ENCODE data around the gene SPATS2L.
"Not testable (repeated sequence)": the region's sequence is repeated elsewhere in the genome, so short reads cannot be mapped to it uniquely, and the experiment has no call there.

The SPATS2L gene

GRCh38 chr2:200335657-200336056 is 29.2 kb downstream of the SPATS2L start:
- no peak for DNase-seq
- no peaks in the 10 kb centered on the region for H3K27me3 ChIP-seq (replicated peaks; ENCODE audit: control insufficient read depth, insufficient read depth, low read length, poor library complexity, severe bottlenecking)
- H3K4me3 ChIP-seq (ENCODE audit: insufficient read depth, low read depth, low read length, poor library complexity, severe bottlenecking) = no peak overlapping the region
- no peaks in the 10 kb centered on the region for H3K4me1 ChIP-seq (ENCODE audit: control insufficient read depth, insufficient read depth, low read length, poor library complexity, severe bottlenecking)
- no peak overlapping the region for H3K27ac ChIP-seq (ENCODE audit: insufficient read depth, low read length, poor library complexity, severe bottlenecking)
- no peaks in the 10 kb centered on the region for H3K9me3 ChIP-seq (ENCODE audit: control insufficient read depth, low read length)
- H3K36me3 ChIP-seq (ENCODE audit: control insufficient read depth, insufficient read depth, low read length) = no peaks in the 10 kb centered on the region

- Histone ChIP-seq H3K36me3 (ENCODE audit: control insufficient read depth, insufficient read depth, low read length) (no peaks in the 10 kb centered on the region), H3K9me3 (ENCODE audit: control insufficient read depth, low read length) (no peaks in the 10 kb centered on the region), H3K27me3 (replicated peaks; ENCODE audit: control insufficient read depth, insufficient read depth, low read length, poor library complexity, severe bottlenecking) (no peaks in the 10 kb centered on the region), H3K4me3 (ENCODE audit: insufficient read depth, low read depth, low read length, poor library complexity, severe bottlenecking) (no peak overlapping the region), H3K27ac (ENCODE audit: insufficient read depth, low read length, poor library complexity, severe bottlenecking) (no peak overlapping the region), H3K4me1 (ENCODE audit: control insufficient read depth, insufficient read depth, low read length, poor library complexity, severe bottlenecking) (no peaks in the 10 kb centered on the region)
- DNase-seq = no peak
Observed at GRCh38 chr2:200336980-200337615, 30.6 kb downstream of the SPATS2L start.

- H3K9me3 ChIP-seq (ENCODE audit: control insufficient read depth, low read length) = no peaks in the 10 kb centered on the region
- DNase-seq = no peak
- no peaks in the 10 kb centered on the region for H3K4me1 ChIP-seq (ENCODE audit: control insufficient read depth, insufficient read depth, low read length, poor library complexity, severe bottlenecking)
- no peak overlapping the region for H3K27ac ChIP-seq (ENCODE audit: insufficient read depth, low read length, poor library complexity, severe bottlenecking)
- no peaks in the 10 kb centered on the region for H3K27me3 ChIP-seq (replicated peaks; ENCODE audit: control insufficient read depth, insufficient read depth, low read length, poor library complexity, severe bottlenecking)
- no peak overlapping the region for H3K4me3 ChIP-seq (ENCODE audit: insufficient read depth, low read depth, low read length, poor library complexity, severe bottlenecking)
- no peaks in the 10 kb centered on the region for H3K36me3 ChIP-seq (ENCODE audit: control insufficient read depth, insufficient read depth, low read length)
Observed at GRCh38 chr2:200337621-200338020, 31.1 kb downstream of the SPATS2L start.

GRCh38 chr2:200338692-200339091 is 32.2 kb downstream of the SPATS2L start:
- no peak for DNase-seq
- no peak overlapping the region for H3K4me3 ChIP-seq (ENCODE audit: insufficient read depth, low read depth, low read length, poor library complexity, severe bottlenecking)
- no peaks in the 10 kb centered on the region for H3K4me1 ChIP-seq (ENCODE audit: control insufficient read depth, insufficient read depth, low read length, poor library complexity, severe bottlenecking)
- no peaks in the 10 kb centered on the region for H3K27me3 ChIP-seq (replicated peaks; ENCODE audit: control insufficient read depth, insufficient read depth, low read length, poor library complexity, severe bottlenecking)
- H3K36me3 ChIP-seq (ENCODE audit: control insufficient read depth, insufficient read depth, low read length) = no peaks in the 10 kb centered on the region
- H3K9me3 ChIP-seq (ENCODE audit: control insufficient read depth, low read length) = no peaks in the 10 kb centered on the region
- H3K27ac ChIP-seq (ENCODE audit: insufficient read depth, low read length, poor library complexity, severe bottlenecking) = no peak overlapping the region

GRCh38 chr2:200340508-200341224 is 34.2 kb downstream of the SPATS2L start:
- H3K27me3 ChIP-seq (replicated peaks; ENCODE audit: control insufficient read depth, insufficient read depth, low read length, poor library complexity, severe bottlenecking) = no peaks in the 10 kb centered on the region
- H3K9me3 ChIP-seq (ENCODE audit: control insufficient read depth, low read length) = no peaks in the 10 kb centered on the region
- no peak overlapping the region for H3K4me3 ChIP-seq (ENCODE audit: insufficient read depth, low read depth, low read length, poor library complexity, severe bottlenecking)
- H3K27ac ChIP-seq (ENCODE audit: insufficient read depth, low read length, poor library complexity, severe bottlenecking) = no peak overlapping the region
- H3K36me3 ChIP-seq (ENCODE audit: control insufficient read depth, insufficient read depth, low read length) = no peaks in the 10 kb centered on the region
- no peak for DNase-seq
- H3K4me1 ChIP-seq (ENCODE audit: control insufficient read depth, insufficient read depth, low read length, poor library complexity, severe bottlenecking) = no peaks in the 10 kb centered on the region

GRCh38 chr2:200341376-200341775 is 34.9 kb downstream of the SPATS2L start:
- no peaks in the 10 kb centered on the region for H3K9me3 ChIP-seq (ENCODE audit: control insufficient read depth, low read length)
- no peaks in the 10 kb centered on the region for H3K27me3 ChIP-seq (replicated peaks; ENCODE audit: control insufficient read depth, insufficient read depth, low read length, poor library complexity, severe bottlenecking)
- H3K27ac ChIP-seq (ENCODE audit: insufficient read depth, low read length, poor library complexity, severe bottlenecking) = no peak overlapping the region
- no peaks in the 10 kb centered on the region for H3K36me3 ChIP-seq (ENCODE audit: control insufficient read depth, insufficient read depth, low read length)
- no peak overlapping the region for H3K4me3 ChIP-seq (ENCODE audit: insufficient read depth, low read depth, low read length, poor library complexity, severe bottlenecking)
- H3K4me1 ChIP-seq (ENCODE audit: control insufficient read depth, insufficient read depth, low read length, poor library complexity, severe bottlenecking) = no peaks in the 10 kb centered on the region
- DNase-seq = no peak

GRCh38 chr2:200342235-200342634 is 35.7 kb downstream of the SPATS2L start:
- H3K9me3 ChIP-seq (ENCODE audit: control insufficient read depth, low read length) = no peaks in the 10 kb centered on the region
- no peak overlapping the region for H3K27ac ChIP-seq (ENCODE audit: insufficient read depth, low read length, poor library complexity, severe bottlenecking)
- no peaks in the 10 kb centered on the region for H3K4me1 ChIP-seq (ENCODE audit: control insufficient read depth, insufficient read depth, low read length, poor library complexity, severe bottlenecking)
- no peak overlapping the region for H3K4me3 ChIP-seq (ENCODE audit: insufficient read depth, low read depth, low read length, poor library complexity, severe bottlenecking)
- H3K27me3 ChIP-seq (replicated peaks; ENCODE audit: control insufficient read depth, insufficient read depth, low read length, poor library complexity, severe bottlenecking) = no peaks in the 10 kb centered on the region
- H3K36me3 ChIP-seq (ENCODE audit: control insufficient read depth, insufficient read depth, low read length) = no peaks in the 10 kb centered on the region
- no peak for DNase-seq

GRCh38 chr2:200342654-200343053 is 36.2 kb downstream of the SPATS2L start:
- Histone ChIP-seq H3K27me3 (replicated peaks; ENCODE audit: control insufficient read depth, insufficient read depth, low read length, poor library complexity, severe bottlenecking) (no peaks in the 10 kb centered on the region), H3K9me3 (ENCODE audit: control insufficient read depth, low read length) (no peaks in the 10 kb centered on the region), H3K4me3 (ENCODE audit: insufficient read depth, low read depth, low read length, poor library complexity, severe bottlenecking) (no peak overlapping the region), H3K4me1 (ENCODE audit: control insufficient read depth, insufficient read depth, low read length, poor library complexity, severe bottlenecking) (no peaks in the 10 kb centered on the region), H3K36me3 (ENCODE audit: control insufficient read depth, insufficient read depth, low read length) (no peaks in the 10 kb centered on the region), H3K27ac (ENCODE audit: insufficient read depth, low read length, poor library complexity, severe bottlenecking) (no peak overlapping the region)
- DNase-seq = no peak

- not testable (repeated sequence) for H3K4me3 ChIP-seq (ENCODE audit: insufficient read depth, low read depth, low read length, poor library complexity, severe bottlenecking); H3K4me1 ChIP-seq (ENCODE audit: control insufficient read depth, insufficient read depth, low read length, poor library complexity, severe bottlenecking); H3K36me3 ChIP-seq (ENCODE audit: control insufficient read depth, insufficient read depth, low read length); H3K27ac ChIP-seq (ENCODE audit: insufficient read depth, low read length, poor library complexity, severe bottlenecking); H3K9me3 ChIP-seq (ENCODE audit: control insufficient read depth, low read length); H3K27me3 ChIP-seq (replicated peaks; ENCODE audit: control insufficient read depth, insufficient read depth, low read length, poor library complexity, severe bottlenecking); DNase-seq
Observed at GRCh38 chr2:200344202-200344601, 37.7 kb downstream of the SPATS2L start.

- H3K4me1 ChIP-seq (ENCODE audit: control insufficient read depth, insufficient read depth, low read length, poor library complexity, severe bottlenecking) = no peaks in the 10 kb centered on the region
- no peak overlapping the region for H3K27ac ChIP-seq (ENCODE audit: insufficient read depth, low read length, poor library complexity, severe bottlenecking)
- no peak for DNase-seq
- no peaks in the 10 kb centered on the region for H3K27me3 ChIP-seq (replicated peaks; ENCODE audit: control insufficient read depth, insufficient read depth, low read length, poor library complexity, severe bottlenecking)
- no peaks in the 10 kb centered on the region for H3K36me3 ChIP-seq (ENCODE audit: control insufficient read depth, insufficient read depth, low read length)
- no peaks in the 10 kb centered on the region for H3K9me3 ChIP-seq (ENCODE audit: control insufficient read depth, low read length)
- H3K4me3 ChIP-seq (ENCODE audit: insufficient read depth, low read depth, low read length, poor library complexity, severe bottlenecking) = no peak overlapping the region
Observed at GRCh38 chr2:200345975-200346374, 39.5 kb downstream of the SPATS2L start.

Measured in effector memory CD4-positive, alpha-beta T cell (primary cell).